Lower leg skin (tissue), 3 donors: Measurements from ENCODE around the gene TM4SF4.

Experiments used
- CTCF ChIP-seq, 3 donors: fragments of 450-650 bp; IDR thresholded peaks; one replicate each; pipeline ENCODE4 v1.5.1; 2016; ENCODE audit warnings: antibody characterized with exemption in 3 of 3, mild to moderate bottlenecking in 3 of 3, moderate library complexity in 2 of 3
- POLR2A ChIP-seq, 2 donors: fragments of 450-650 bp; IDR thresholded peaks; one replicate each; pipeline ENCODE4 v1.6.1; 2016 to 2017; ENCODE audit warnings: antibody characterized with exemption in 2 of 2, mild to moderate bottlenecking in 1 of 2, moderate library complexity in 1 of 2

- TF ChIP-seq CTCF (IDR thresholded peaks at IDR 0.05), result no peak
- no peak for TF ChIP-seq POLR2A (IDR thresholded peaks at IDR 0.05)
These were observed 27.9 kb downstream of the TM4SF4 start for GRCh38 chr3:149502438-149502837.
